WERI-Rb-1 (cell line): ENCODE results near the gene A3GALT2.

Experiments
- DNase-seq: peaks from one replicate; pipeline ENCODE4 v3.0.0-alpha.2; 2020
- H3K27ac ChIP-seq: fragments of 250-450 bp; sonication (Bioruptor Pico); 2 replicates; pipeline ENCODE4 v1.5.1; 2020; ENCODE audit warnings: mild to moderate bottlenecking, moderate library complexity
- H3K27me3 ChIP-seq: fragments of 250-450 bp; sonication (Bioruptor Pico); 2 replicates; pipeline ENCODE4 v1.5.1; 2021; ENCODE audit warnings: mild to moderate bottlenecking, low read depth, moderate library complexity; ENCODE audit not compliant: insufficient read depth, severe bottlenecking
- H3K36me3 ChIP-seq: fragments of 250-450 bp; sonication (Bioruptor Pico); 2 replicates; pipeline ENCODE4 v1.5.1; 2020; ENCODE audit warnings: mild to moderate bottlenecking, moderate library complexity
- H3K4me3 ChIP-seq: 2 replicates; pipeline ENCODE4 v1.5.1; 2011; ENCODE audit warnings: low read depth, mild to moderate bottlenecking, control low read depth, low read length
- H3K9me3 ChIP-seq: fragments of 250-450 bp; sonication (Bioruptor Pico); 2 replicates; pipeline ENCODE4 v1.5.1; 2021; ENCODE audit warnings: mild to moderate bottlenecking, moderate library complexity; ENCODE audit not compliant: severe bottlenecking
- TF ChIP-seq, protein P1 (sequence below): IDR thresholded peaks from 2 replicates; pipeline ENCODE4 v1.5.1; 2011; ENCODE audit warnings: low read depth, mild to moderate bottlenecking, control low read depth, inconsistent platforms, low read length

A3GALT2 gene

DNA sequence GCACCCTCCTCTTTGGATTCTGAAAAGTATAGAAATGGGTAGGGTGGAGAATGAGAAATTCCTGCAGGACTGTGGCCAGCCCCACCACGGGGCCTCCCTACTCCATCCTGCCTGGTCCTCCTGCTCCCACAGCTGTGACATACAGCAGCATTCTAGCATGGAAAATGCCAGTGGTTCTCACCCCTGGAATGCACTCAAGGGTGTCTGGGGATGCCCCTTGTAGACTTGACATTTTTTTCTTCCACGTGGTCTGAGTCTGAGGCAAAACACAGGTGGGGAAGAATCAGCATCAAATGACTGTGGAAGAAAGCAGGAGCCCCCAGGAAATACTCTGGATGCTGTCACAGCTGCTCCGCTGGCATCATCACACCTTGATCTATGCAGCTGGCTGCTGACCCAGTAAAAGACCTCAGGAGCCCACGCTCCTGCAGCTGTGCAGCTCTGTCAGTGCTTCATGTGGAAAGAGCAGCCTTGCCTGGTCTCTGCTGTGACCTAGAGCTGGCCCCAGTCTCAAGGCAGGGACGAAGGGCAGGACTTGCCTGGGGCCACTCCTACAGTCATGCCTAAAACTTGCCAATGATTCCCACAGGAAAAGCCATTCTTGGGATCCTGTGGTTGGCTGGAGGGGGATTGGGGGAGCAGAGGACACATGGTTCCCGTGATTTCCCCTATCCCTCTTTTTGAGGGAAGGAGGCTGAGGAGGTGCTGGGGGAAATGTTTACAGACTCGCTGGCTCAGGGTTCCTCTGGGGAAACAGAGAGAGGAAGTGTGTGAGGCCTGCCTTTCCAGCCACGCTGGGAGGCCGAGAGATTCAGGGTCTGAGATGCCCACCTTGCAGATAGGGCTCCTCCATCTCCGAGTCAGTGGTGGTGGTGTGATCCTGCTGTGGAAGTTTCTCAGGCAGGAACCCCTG is 10.8 kb upstream of the A3GALT2 start:
- Histone ChIP-seq H3K9me3 (no peaks in the 10 kb centered on the region), H3K4me3 (no peak overlapping the region), H3K27me3 (no peaks in the 10 kb centered on the region), H3K36me3 (peaks cover 89% of the 10 kb centered on the region), H3K27ac (no peak overlapping the region)
- DNase-seq: no peak
- TF ChIP-seq, protein P1, sequence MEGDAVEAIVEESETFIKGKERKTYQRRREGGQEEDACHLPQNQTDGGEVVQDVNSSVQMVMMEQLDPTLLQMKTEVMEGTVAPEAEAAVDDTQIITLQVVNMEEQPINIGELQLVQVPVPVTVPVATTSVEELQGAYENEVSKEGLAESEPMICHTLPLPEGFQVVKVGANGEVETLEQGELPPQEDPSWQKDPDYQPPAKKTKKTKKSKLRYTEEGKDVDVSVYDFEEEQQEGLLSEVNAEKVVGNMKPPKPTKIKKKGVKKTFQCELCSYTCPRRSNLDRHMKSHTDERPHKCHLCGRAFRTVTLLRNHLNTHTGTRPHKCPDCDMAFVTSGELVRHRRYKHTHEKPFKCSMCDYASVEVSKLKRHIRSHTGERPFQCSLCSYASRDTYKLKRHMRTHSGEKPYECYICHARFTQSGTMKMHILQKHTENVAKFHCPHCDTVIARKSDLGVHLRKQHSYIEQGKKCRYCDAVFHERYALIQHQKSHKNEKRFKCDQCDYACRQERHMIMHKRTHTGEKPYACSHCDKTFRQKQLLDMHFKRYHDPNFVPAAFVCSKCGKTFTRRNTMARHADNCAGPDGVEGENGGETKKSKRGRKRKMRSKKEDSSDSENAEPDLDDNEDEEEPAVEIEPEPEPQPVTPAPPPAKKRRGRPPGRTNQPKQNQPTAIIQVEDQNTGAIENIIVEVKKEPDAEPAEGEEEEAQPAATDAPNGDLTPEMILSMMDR: no peak

DNA sequence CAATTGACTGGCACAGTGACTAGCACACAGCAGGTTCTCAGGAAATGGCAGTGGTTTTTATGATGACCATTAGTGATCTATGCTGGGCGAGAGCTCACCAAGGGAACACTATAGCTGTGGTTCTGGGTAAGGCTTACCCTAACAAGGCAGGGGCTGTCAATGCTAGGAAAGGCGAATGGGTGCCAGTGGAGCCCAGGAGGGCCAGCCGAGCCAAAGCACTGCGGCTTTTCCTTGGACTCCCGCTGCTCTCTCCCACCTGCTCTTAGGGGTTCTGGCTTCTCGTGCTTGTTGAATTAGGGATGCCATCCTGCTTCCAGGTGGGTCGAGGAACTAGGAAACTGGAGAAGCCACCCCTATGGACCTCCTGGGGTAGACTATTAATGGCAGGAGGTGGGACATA is 10.0 kb upstream of the A3GALT2 start:
- no peaks in the 10 kb centered on the region for H3K9me3 ChIP-seq
- no peak overlapping the region for H3K4me3 ChIP-seq
- peaks cover 97% of the 10 kb centered on the region for H3K36me3 ChIP-seq
- no peaks in the 10 kb centered on the region for H3K27me3 ChIP-seq
- TF ChIP-seq, protein P1: no peak
- no peak overlapping the region for H3K27ac ChIP-seq
- no peak for DNase-seq

- H3K4me3 ChIP-seq: no peak overlapping the region
- H3K27ac ChIP-seq: no peak overlapping the region
- TF ChIP-seq, protein P1: no peak
- no peaks in the 10 kb centered on the region for H3K9me3 ChIP-seq
- peaks cover 100% of the 10 kb centered on the region for H3K36me3 ChIP-seq
- H3K27me3 ChIP-seq: no peaks in the 10 kb centered on the region
- DNase-seq: no peak
Observed at GRCh38 chr1:33330361-33330890, 9.5 kb upstream of the A3GALT2 start.

DNA sequence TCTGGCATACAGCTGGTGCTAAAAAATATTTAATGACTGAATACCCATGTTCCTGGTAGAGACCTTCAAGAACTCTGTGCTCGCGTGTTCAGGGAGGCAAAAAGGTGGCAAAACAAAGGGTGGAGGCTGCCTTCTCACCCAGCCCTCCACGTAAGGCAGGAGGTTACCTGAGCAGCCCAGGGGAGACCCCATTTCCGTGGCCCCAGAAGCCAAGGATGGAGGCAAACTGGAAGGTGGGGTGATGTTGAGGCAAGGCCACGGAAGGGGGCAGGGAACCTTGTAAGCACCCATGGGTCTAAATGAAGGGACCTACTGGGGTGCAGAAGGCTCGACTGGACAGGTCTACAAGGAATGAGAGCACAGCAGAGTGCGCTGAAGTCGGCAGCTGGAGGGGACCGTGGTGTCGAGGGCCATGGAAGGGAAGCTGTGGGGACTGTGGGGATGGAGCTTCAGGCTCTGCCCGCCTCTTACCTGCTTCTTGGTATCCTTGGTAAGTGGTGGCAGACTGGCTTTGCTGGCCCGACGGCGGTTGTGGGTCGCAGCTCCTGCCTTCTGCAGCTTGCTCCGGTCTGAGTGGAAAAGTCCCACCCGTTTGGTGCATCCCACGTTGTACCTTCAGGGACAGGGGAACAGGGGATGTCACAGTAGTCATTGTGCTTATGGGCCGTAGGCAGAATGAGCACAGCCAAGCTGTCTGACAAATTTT is 8.9 kb upstream of the A3GALT2 start:
- H3K27me3 ChIP-seq: no peaks in the 10 kb centered on the region
- peaks cover 100% of the 10 kb centered on the region for H3K36me3 ChIP-seq
- H3K4me3 ChIP-seq: no peak overlapping the region
- DNase-seq: no peak
- TF ChIP-seq, protein P1: no peak
- H3K27ac ChIP-seq: no peak overlapping the region
- no peaks in the 10 kb centered on the region for H3K9me3 ChIP-seq

- H3K36me3 ChIP-seq: peaks cover 100% of the 10 kb centered on the region
- H3K27ac ChIP-seq: no peak overlapping the region
- no peaks in the 10 kb centered on the region for H3K9me3 ChIP-seq
- no peaks in the 10 kb centered on the region for H3K27me3 ChIP-seq
- no peak for DNase-seq
- H3K4me3 ChIP-seq: no peak overlapping the region
- TF ChIP-seq, protein P1: no peak
Observed at GRCh38 chr1:33328817-33329216, 7.9 kb upstream of the A3GALT2 start.
